Gastrocnemius medialis (tissue), 4 donors: ENCODE data around the gene ZNF765.

Experiments used
- CTCF ChIP-seq, 5 experiments: fragments of 450-650 bp in 3 of 5; fragments of 200-600 bp in 2 of 5; sonication (generic) in 2 of 5; IDR thresholded peaks in 4 of 5; conservative IDR thresholded peaks in 1 of 5; 1 replicate in 4 of 5; 2 replicates in 1 of 5; pipeline ENCODE4 v1.5.1; 2016 to 2019; ENCODE audit warnings: antibody characterized with exemption in 5 of 5, mild to moderate bottlenecking in 3 of 5, moderate library complexity in 3 of 5
- POLR2A ChIP-seq, 2 donors: fragments of 450-650 bp; IDR thresholded peaks; one replicate each; pipeline ENCODE4 v1.6.1; 2017; ENCODE audit warnings: antibody characterized with exemption in 2 of 2, mild to moderate bottlenecking in 2 of 2, moderate library complexity in 2 of 2

GRCh38 chr19:53432088-53432661 lies 37.2 kb downstream of the ZNF765 start:
- TF ChIP-seq CTCF (IDR thresholded peaks at IDR 0.05 in 4 of 5, conservative IDR thresholded peaks at IDR 0.05 in 1 of 5) (no peak), POLR2A (IDR thresholded peaks at IDR 0.05) (no peak)
